Activated CD4-positive, alpha-beta memory T cell treated with anti-CD3 and anti-CD28 coated beads, Interleukin-2, amount 10 ng/mL, durations not matched to agents 7 days and 5 days (primary cell): ENCODE measurements around the gene C2CD2L. TPM values are rescaled to one million over a fixed set of nuclear protein-coding genes. Genes with fewer than 3 reads are reported as not detected.
"Not testable (repeated sequence)": the region's sequence is repeated elsewhere in the genome, so short reads cannot be mapped to it uniquely, and the experiment has no call there.

Experiments
- CTCF ChIA-PET: fragments of 350-600 bp; sonication (Branson Sonifier 250); formaldehyde crosslinking; loops from one replicate; lab custom pipeline; 2021; ENCODE audit warnings: antibody characterized with exemption, inconsistent platforms; lab: Charles Lee
- POLR2A ChIA-PET: fragments of 350-600 bp; sonication (Branson Sonifier 250); formaldehyde crosslinking; loops from one replicate; lab custom pipeline; 2021; ENCODE audit warnings: antibody characterized with exemption; lab: Charles Lee
- DNase-seq: peaks from one replicate; pipeline ENCODE4 v3.0.0-alpha.2; 2020
- H3K27ac Mint-ChIP-seq: one replicate; pipeline ENCODE4 v1.8.0; 2021; ENCODE audit warnings: mild to moderate bottlenecking, mixed read lengths
- H3K27me3 Mint-ChIP-seq: one replicate; pipeline ENCODE4 v1.8.0; 2021; ENCODE audit warnings: mixed read lengths
- H3K36me3 Mint-ChIP-seq: one replicate; pipeline ENCODE4 v1.8.0; 2021; ENCODE audit warnings: low read depth, mixed read lengths
- H3K4me1 Mint-ChIP-seq: one replicate; pipeline ENCODE4 v1.8.0; 2021; ENCODE audit warnings: mixed read lengths
- H3K4me3 Mint-ChIP-seq: one replicate; pipeline ENCODE4 v1.8.0; 2021; ENCODE audit warnings: mild to moderate bottlenecking, mixed read lengths
- H3K9me3 Mint-ChIP-seq: one replicate; pipeline ENCODE4 v1.8.0; 2021; ENCODE audit warnings: mixed read lengths
- total RNA-seq, 2 experiments: library from RNA; stranded (reverse); gene quantifications; one replicate each; pipeline ENCODE4 v1.2.3, GENCODE V29; 2021

The C2CD2L gene
- total RNA-seq, 2 experiments from 2014 or later, result 28.5 to 29.2 TPM

- H3K4me1 Mint-ChIP-seq, result peaks cover 70% of the 10 kb centered on the region
- POLR2A ChIA-PET, result interaction anchor here (0.6 to 9.7 kb wide), 43 partner anchors 9 to 1108 kb away, joined by 3 to 219 read pairs (median 4); partner anchors contain the start of genes C2CD2L, CBL, CENATAC and DDX6
Observed at GRCh38 chr11:119095066-119095880, 11.9 kb upstream of the C2CD2L start.

DNA sequence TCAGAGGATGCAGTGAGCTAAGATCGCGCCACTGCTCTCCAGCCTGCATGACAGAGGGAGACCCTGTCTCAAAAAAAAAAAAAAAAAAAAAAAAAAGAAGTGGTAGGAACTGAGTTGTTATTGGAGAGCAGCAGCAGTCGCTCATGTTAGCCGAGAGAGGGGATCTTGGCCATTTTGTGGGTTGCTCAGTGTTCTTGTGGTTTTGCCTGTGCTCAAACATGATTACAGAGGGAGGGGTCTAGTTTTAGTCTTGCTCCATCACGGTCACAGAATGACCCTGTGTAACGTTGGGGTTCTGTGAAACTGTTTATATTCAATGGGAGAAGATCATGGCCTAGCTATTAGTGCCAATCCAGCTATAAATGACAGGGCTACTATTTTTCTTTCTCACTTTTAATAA lies 7.4 kb upstream of the C2CD2L start:
- CTCF ChIA-PET, result interaction anchor here (0.7 to 2.1 kb wide), 5 partner anchors 9 to 239 kb away, joined by 3 to 12 read pairs (median 6); partner anchors contain the start of genes HMBS and VPS11
- Mint-ChIP-seq H3K4me3 (peak overlapping the region; percentile 92), H3K9me3 (no peaks in the 10 kb centered on the region), H3K27ac (peak overlapping the region; percentile 17), H3K4me1 (peaks cover 55% of the 10 kb centered on the region), H3K27me3 (no peaks in the 10 kb centered on the region), H3K36me3 (peaks cover 50% of the 10 kb centered on the region)
- POLR2A ChIA-PET, result interaction anchor here (1.0 to 9.7 kb wide), 4 partner anchors 10 to 32 kb away, joined by 3 to 219 read pairs (median 9); partner anchors contain the start of genes C2CD2L, HMBS and VPS11
- DNase-seq, result no peak

More at GRCh38 chr11:119095066-119095880, 11.9 kb upstream of the C2CD2L start:
- Mint-ChIP-seq H3K27me3 (no peaks in the 10 kb centered on the region), H3K9me3 (no peaks in the 10 kb centered on the region), H3K4me3 (peak overlapping the region; percentile 93), H3K27ac (peak overlapping the region; percentile 86), H3K36me3 (peaks cover 80% of the 10 kb centered on the region)
- CTCF ChIA-PET, result interaction anchor here (0.6 to 2.4 kb wide), 11 partner anchors 10 to 101 kb away, joined by 3 to 20 read pairs (median 3); partner anchors contain the start of genes C2CD2L, HMBS and VPS11
- peak; percentile 100 for DNase-seq

GRCh38 chr11:119100246-119100970 lies 6.7 kb upstream of the C2CD2L start:
- H3K9me3 Mint-ChIP-seq, result no peaks in the 10 kb centered on the region
- POLR2A ChIA-PET, result interaction anchor here (1.7 to 9.7 kb wide), 3 partner anchors 9 to 32 kb away, joined by 8 to 219 read pairs (median 10); partner anchors contain the start of genes C2CD2L and VPS11
- no peaks in the 10 kb centered on the region for H3K27me3 Mint-ChIP-seq
- peak overlapping the region; percentile 99 for H3K27ac Mint-ChIP-seq
- H3K4me1 Mint-ChIP-seq, result peaks cover 58% of the 10 kb centered on the region
- H3K36me3 Mint-ChIP-seq, result peaks cover 43% of the 10 kb centered on the region
- DNase-seq, result no peak
- CTCF ChIA-PET, result interaction anchor here (0.7 to 2.1 kb wide), 4 partner anchors 9 to 44 kb away, joined by 3 to 12 read pairs (median 6); partner anchors contain the start of genes HMBS and VPS11
- peak overlapping the region; percentile 92 for H3K4me3 Mint-ChIP-seq

GRCh38 chr11:119100994-119101758 lies 6.0 kb upstream of the C2CD2L start:
- POLR2A ChIA-PET, result interaction anchor here (0.7 to 2.7 kb wide), 17 partner anchors 8 to 310 kb away, joined by 3 to 43 read pairs (median 8); partner anchors contain the start of genes ABCG4, CBL, DDX6 and HINFP
- peak overlapping the region; percentile 92 for H3K4me3 Mint-ChIP-seq
- H3K4me1 Mint-ChIP-seq, result peaks cover 56% of the 10 kb centered on the region
- H3K27me3 Mint-ChIP-seq, result no peaks in the 10 kb centered on the region
- H3K27ac Mint-ChIP-seq, result peak overlapping the region; percentile 99
- CTCF ChIA-PET, result interaction anchor here (1.0 to 2.2 kb wide), 9 partner anchors 9 to 223 kb away, joined by 3 to 15 read pairs (median 5); partner anchors contain the start of genes HMBS and VPS11
- DNase-seq, result no peak
- H3K36me3 Mint-ChIP-seq, result peaks cover 39% of the 10 kb centered on the region
- H3K9me3 Mint-ChIP-seq, result no peaks in the 10 kb centered on the region

DNA sequence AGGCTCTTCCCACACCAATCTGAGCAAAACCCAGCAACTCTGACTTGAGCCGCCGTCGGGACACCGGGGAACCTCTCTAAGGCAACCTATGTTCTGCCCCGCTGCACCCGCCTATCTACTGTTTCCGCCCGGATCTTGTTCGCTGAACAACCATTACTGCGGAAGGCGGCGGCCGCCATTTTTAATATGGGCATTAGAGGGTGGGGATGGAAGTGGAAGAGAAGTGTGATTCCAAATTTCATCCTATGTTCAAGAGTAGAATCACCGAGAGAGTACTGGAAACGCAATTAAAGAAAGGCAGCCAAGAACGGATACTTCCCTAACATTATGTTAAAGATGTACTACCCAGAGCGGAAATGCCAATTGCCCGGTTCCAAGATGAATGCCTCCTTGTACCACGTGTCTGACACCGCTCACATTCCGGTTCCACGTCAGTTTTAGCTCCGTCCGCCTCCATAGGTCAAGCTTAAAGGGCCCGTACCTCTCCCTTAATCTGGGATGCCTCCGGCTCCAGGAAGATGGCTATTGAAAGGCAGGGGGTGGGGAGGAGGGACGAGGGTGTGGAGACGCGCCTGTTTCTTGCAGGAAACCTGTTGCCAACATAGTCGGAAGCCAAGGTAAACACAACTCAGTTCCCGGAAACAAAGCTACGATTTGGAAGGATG lies 5.3 kb upstream of the C2CD2L start, which contains the start of gene DPAGT1:
Gene DPAGT1, minus strand, starts transcription at position 95 of the 665 bp plus-strand sequence. CDS start 198 bp downstream, outside the sequence.
- Mint-ChIP-seq H3K4me1 (peaks cover 56% of the 10 kb centered on the region), H3K27ac (peak within 1 kb of the TSS; percentile 99), H3K9me3 (no peaks in the 10 kb centered on the region), H3K36me3 (peaks cover 32% of the 10 kb centered on the region), H3K4me3 (peak within 1 kb of the TSS; percentile 92), H3K27me3 (no peaks in the 10 kb centered on the region)
- ChIA-PET POLR2A (interaction anchor here (0.7 to 2.7 kb wide), 21 partner anchors 9 to 311 kb away, joined by 3 to 43 read pairs (median 6); partner anchors contain the start of genes ABCG4, CBL, CENATAC and DDX6), CTCF (interaction anchor here (1.0 to 2.2 kb wide), 15 partner anchors 10 to 222 kb away, joined by 3 to 15 read pairs (median 4); partner anchors contain the start of genes CBL, HINFP, HMBS and NLRX1)
- peak; percentile 89 for DNase-seq

DNA sequence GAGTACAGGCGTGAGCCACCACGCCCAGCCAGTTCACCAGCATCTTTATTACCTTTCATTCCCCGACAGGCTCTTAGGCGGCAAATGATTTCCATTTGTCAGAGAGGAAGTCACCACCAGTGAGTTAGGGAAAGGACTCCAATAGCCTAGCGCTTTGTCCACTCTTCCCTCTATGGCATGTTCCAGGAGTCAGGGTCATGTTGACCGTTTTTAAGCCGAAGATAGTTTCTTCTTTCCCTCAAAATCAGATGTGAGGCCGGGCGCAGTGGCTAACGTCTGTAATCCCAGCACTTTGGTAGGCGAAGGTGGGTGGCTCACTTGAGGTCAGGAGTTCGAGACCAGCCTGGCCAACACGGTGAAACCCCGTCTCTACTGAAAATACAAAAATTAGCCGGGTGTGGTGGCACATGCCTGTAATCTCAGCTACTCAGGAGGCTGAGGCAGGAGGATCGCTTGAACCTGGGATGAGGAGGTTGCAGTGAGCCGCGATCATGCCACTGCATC lies 3.9 kb upstream of the C2CD2L start:
- peaks cover 21% of the 10 kb centered on the region for H3K36me3 Mint-ChIP-seq
- ChIA-PET POLR2A (interaction anchor here (0.9 to 2.7 kb wide), 14 partner anchors 10 to 227 kb away, joined by 3 to 43 read pairs (median 10); partner anchors contain the start of genes ABCG4, CENATAC, HINFP and HMBS), CTCF (interaction anchor here (1.3 to 2.2 kb wide), 3 partner anchors 15 to 93 kb away, joined by 5 to 6 read pairs (median 6); partner anchors contain the start of gene TRAPPC4)

DNA sequence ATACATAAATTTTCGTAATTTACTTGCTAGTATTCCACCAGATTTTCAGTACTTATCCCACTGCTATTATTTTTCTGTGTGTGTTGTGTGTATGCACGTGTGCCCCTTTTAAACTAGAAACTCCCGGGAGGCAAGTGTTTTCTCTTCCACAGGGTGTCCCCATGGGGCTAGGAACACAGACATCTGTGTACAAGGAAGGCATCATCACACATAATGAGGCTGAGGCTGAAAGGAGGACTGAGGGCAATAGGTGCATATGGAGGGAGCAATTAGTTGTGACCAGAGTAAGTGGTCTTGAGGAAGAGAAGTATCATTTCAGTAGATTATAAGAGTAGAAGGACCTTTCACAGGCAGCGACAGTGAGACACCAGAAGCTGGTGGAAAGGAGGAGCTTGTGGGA lies 3.4 kb upstream of the C2CD2L start:
- Mint-ChIP-seq H3K27me3 (no peaks in the 10 kb centered on the region), H3K4me3 (peak overlapping the region; percentile 31), H3K9me3 (no peaks in the 10 kb centered on the region), H3K4me1 (peaks cover 51% of the 10 kb centered on the region), H3K27ac (peak overlapping the region; percentile 34), H3K36me3 (peaks cover 21% of the 10 kb centered on the region)
- CTCF ChIA-PET, result interaction anchor here (2.2 kb wide), 1 partner anchor 93 kb away, joined by 6 read pairs; no protein-coding TSS in a partner anchor
- DNase-seq, result no peak
- POLR2A ChIA-PET, result interaction anchor here (1.1 to 2.7 kb wide), 4 partner anchors 8 to 22 kb away, joined by 4 to 22 read pairs (median 4); no protein-coding TSS in a partner anchor

More for the DNA sequence above, 3.9 kb upstream of the C2CD2L start:
- H3K27ac Mint-ChIP-seq, result peak overlapping the region; percentile 99
- not testable (repeated sequence) for H3K27me3 Mint-ChIP-seq, H3K9me3 Mint-ChIP-seq, DNase-seq
- peak overlapping the region; percentile 92 for H3K4me3 Mint-ChIP-seq
- peaks cover 51% of the 10 kb centered on the region for H3K4me1 Mint-ChIP-seq

- Mint-ChIP-seq H3K4me3 (peak overlapping the region; percentile 88), H3K9me3 (no peaks in the 10 kb centered on the region), H3K27ac (peak overlapping the region; percentile 77), H3K4me1 (peaks cover 52% of the 10 kb centered on the region), H3K36me3 (peaks cover 32% of the 10 kb centered on the region), H3K27me3 (no peaks in the 10 kb centered on the region)
- no peak for DNase-seq
- ChIA-PET POLR2A (interaction anchor here (0.5 to 8.1 kb wide), 17 partner anchors 8 to 227 kb away, joined by 3 to 219 read pairs (median 10); partner anchors contain the start of genes ABCG4, CBL, CENATAC and HINFP), CTCF (interaction anchor here (0.6 to 2.3 kb wide), 9 partner anchors 11 to 214 kb away, joined by 3 to 11 read pairs (median 5); partner anchors contain the start of genes HINFP, NLRX1 and VPS11)
Observed at GRCh38 chr11:119107538-119108145, 498 bp downstream of the C2CD2L start.

DNA sequence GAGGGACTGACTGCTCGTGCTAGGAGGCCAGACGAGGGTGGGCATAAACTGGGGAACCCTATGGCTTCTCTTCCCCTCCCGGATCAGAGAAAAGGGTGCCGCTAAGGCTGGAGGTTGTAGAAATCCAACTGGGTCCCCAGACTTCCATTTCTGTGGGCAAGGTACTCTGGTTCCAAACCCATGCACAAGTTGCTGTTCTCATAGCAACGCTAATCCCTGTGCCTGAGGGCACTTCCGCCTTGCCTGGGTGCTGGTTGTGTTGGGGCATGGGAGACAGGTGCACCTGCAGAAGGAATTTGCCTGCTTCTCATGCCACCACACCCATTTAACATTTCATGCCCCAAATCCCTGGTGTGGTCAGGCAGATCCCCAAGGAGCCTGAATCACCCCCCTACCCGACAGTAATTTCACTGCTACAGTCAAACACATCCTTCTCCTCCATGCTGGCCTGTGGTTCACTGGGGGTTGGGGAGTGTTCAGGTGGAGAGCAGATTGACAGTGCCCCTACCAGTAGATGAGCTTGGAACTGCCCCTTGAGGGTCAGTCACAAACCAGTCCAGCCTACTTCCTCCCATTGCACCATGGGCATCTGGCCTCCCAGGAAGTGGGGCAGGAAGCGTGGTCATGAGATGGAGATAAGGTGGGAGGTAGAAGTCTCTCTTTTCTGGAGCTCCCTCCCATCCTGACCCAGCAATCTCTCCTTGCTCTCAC lies 1.2 kb downstream of the C2CD2L start:
- Mint-ChIP-seq H3K9me3 (no peaks in the 10 kb centered on the region), H3K4me3 (peak overlapping the region; percentile 88), H3K27ac (peak overlapping the region; percentile 77), H3K27me3 (no peaks in the 10 kb centered on the region), H3K36me3 (peaks cover 38% of the 10 kb centered on the region), H3K4me1 (peaks cover 49% of the 10 kb centered on the region)
- ChIA-PET POLR2A (interaction anchor here (0.5 to 8.1 kb wide), 10 partner anchors 12 to 91 kb away, joined by 3 to 219 read pairs (median 8); partner anchors contain the start of genes ABCG4, HINFP, HMBS and NLRX1), CTCF (interaction anchor here (0.7 to 2.4 kb wide), 6 partner anchors 9 to 61 kb away, joined by 3 to 9 read pairs (median 6); partner anchors contain the start of gene HINFP)
- peak; percentile 55 for DNase-seq
